Esophagus squamous epithelium (tissue), 4 donors: ENCODE data around the gene SH2D1A.

Experiments
- CTCF ChIP-seq, 6 experiments: fragments of 450-650 bp in 4 of 6; fragments of 200-600 bp in 2 of 6; sonication (generic) in 2 of 6; IDR thresholded peaks; one replicate each; pipeline ENCODE4 v1.5.1; 2016 to 2019; ENCODE audit warnings: antibody characterized with exemption in 6 of 6, mild to moderate bottlenecking in 4 of 6, moderate library complexity in 4 of 6
- POLR2A ChIP-seq, 4 donors: fragments of 450-650 bp; IDR thresholded peaks; one replicate each; pipeline ENCODE4 v1.6.1; 2017; ENCODE audit warnings: antibody characterized with exemption in 4 of 4, mild to moderate bottlenecking in 4 of 4, moderate library complexity in 3 of 4

GRCh38 chrX:124348182-124348581 lies 1.8 kb downstream of the SH2D1A start:
- TF ChIP-seq CTCF (IDR thresholded peaks at IDR 0.05) (no peak), POLR2A (IDR thresholded peaks at IDR 0.05) (no peak)
